Subcutaneous abdominal adipose tissue (tissue), 5 donors: Measurements from ENCODE around the gene GNAL.

Experiments used
- H3K27ac ChIP-seq: one replicate; pipeline ENCODE4 v1.7.0; 2013; ENCODE audit warnings: low read depth, mild to moderate bottlenecking, inconsistent platforms, low read length, moderate library complexity
- H3K27me3 ChIP-seq, 5 donors: one replicate each; pipeline ENCODE4 v1.7.0; 2013; ENCODE audit warnings: low read length in 5 of 5, inconsistent platforms in 1 of 5; ENCODE audit not compliant: control insufficient read depth in 5 of 5, insufficient read depth in 4 of 5
- H3K36me3 ChIP-seq, 5 donors: one replicate each; pipeline ENCODE4 v1.7.0; 2013; ENCODE audit warnings: low read length in 5 of 5; ENCODE audit not compliant: control insufficient read depth in 5 of 5, insufficient read depth in 5 of 5
- H3K4me1 ChIP-seq, 5 donors: one replicate each; pipeline ENCODE4 v1.7.0; 2013; ENCODE audit warnings: low read length in 5 of 5, mild to moderate bottlenecking in 3 of 5, moderate library complexity in 1 of 5; ENCODE audit not compliant: control insufficient read depth in 5 of 5, insufficient read depth in 5 of 5
- H3K4me3 ChIP-seq, 5 donors: one replicate each; pipeline ENCODE4 v1.7.0; 2013; ENCODE audit warnings: low read length in 5 of 5, low read depth in 1 of 5
- H3K9ac ChIP-seq, 5 donors: one replicate each; pipeline ENCODE4 v1.7.0; 2013; ENCODE audit warnings: low read length in 5 of 5, mild to moderate bottlenecking in 4 of 5, moderate library complexity in 3 of 5
- H3K9me3 ChIP-seq, 5 donors: one replicate each; pipeline ENCODE4 v1.7.0; 2013; ENCODE audit warnings: low read length in 5 of 5; ENCODE audit not compliant: control insufficient read depth in 5 of 5
- donor health status: healthy.
- donor health status: healthy.
- donor health status: healthy.
- donor health status: healthy.
- donor health status: healthy.

Gene GNAL

DNA sequence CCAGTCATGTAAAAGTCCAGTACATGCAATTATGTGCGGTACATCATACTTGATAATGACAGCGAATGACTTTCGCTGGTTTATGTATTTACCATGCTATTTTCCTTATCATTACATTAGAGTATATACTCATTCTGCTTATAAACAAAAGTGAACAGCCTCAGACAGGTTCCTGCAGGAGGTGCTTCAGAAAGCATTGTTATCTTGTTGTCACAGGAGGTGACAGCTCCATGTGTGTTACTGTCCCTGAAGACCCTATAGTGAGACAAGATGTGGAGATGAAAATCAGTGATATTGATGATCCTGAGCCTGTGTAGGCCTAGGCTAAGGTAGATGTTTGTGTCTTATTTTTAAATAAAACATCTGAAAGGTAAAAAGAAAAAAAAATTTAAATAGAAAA is 234.4 kb downstream of the GNAL start:
- Histone ChIP-seq H3K36me3 (no peaks in the 10 kb centered on the region), H3K27me3 (no peaks in the 10 kb centered on the region), H3K4me1 (no peaks in the 10 kb centered on the region), H3K4me3 (no peak overlapping the region), H3K9me3 (no peaks in the 10 kb centered on the region), H3K27ac (no peak overlapping the region), H3K9ac (no peak overlapping the region)

DNA sequence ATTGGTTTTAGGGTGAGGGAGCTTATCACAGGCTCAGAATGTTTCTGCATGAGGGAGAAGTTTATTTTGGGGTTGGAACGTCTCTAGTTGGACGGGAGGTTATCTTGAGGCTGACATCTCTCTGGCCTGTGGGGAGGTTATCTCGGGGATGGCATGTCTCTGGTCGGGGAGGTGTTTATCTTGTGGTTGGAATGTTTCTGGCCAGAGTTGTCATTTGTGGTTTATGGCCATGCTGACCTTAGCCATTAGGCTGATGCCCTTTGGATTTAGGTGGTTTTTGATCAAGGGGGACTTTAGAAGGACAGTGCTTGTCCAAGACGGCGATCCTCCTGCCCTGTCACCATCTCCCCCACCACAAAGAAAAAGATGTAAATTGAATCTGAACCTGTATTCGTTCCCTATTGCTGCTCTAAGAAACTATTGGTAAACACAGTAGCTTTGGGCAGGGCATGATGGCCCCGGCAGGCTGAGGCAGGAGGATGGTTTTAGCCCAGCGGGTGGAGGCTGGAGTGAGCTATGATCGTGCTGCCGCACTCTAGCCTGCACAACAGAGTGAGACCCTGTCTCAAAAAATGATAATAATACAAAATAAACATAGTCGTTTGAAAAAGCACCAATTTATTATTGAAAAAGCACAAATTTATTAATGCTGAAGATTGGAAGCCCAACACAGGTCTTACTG is 236.9 kb downstream of the GNAL start:
- no peaks in the 10 kb centered on the region for H3K36me3 ChIP-seq

DNA sequence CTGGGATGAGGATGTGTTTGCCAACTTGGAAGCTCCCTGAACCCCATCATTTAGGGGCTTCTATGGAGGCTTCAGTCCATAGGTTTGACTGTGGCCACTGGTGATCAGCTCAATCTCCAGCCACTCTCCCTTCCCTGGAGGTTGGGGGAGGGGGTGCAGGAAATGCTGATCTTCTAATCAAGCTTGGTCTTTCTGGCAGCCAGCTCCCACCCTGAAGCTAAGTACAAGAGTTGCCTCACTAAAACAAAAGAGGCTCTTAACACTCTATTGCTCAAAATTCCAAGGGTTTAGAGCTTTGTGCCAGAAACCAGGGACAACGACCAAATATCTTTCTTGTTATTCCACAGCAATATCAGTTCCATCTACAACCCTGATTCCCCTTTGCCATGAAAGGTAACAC is 238.4 kb downstream of the GNAL start:
- no peaks in the 10 kb centered on the region for H3K36me3 ChIP-seq
- no peak overlapping the region for H3K27ac ChIP-seq
- H3K4me1 ChIP-seq, result no peaks in the 10 kb centered on the region
- no peaks in the 10 kb centered on the region for H3K27me3 ChIP-seq
- no peaks in the 10 kb centered on the region for H3K9me3 ChIP-seq
- H3K9ac ChIP-seq, result no peak overlapping the region
- H3K4me3 ChIP-seq, result no peak overlapping the region

More for the DNA sequence above, 236.9 kb downstream of the GNAL start:
- no peak overlapping the region for H3K27ac ChIP-seq
- no peaks in the 10 kb centered on the region for H3K9me3 ChIP-seq
- H3K4me1 ChIP-seq, result no peaks in the 10 kb centered on the region
- H3K4me3 ChIP-seq, result no peak overlapping the region
- H3K9ac ChIP-seq, result no peak overlapping the region
- H3K27me3 ChIP-seq, result no peaks in the 10 kb centered on the region

GRCh38 chr18:11932393-11932792 is 243.3 kb downstream of the GNAL start:
- Histone ChIP-seq H3K4me3 (no peak overlapping the region), H3K36me3 (no peaks in the 10 kb centered on the region), H3K27me3 (no peaks in the 10 kb centered on the region), H3K9me3 (no peaks in the 10 kb centered on the region), H3K27ac (no peak overlapping the region), H3K9ac (no peak overlapping the region), H3K4me1 (no peaks in the 10 kb centered on the region)
